Hindlimb muscle (tissue), 1 donor: Measurements from ENCODE around the gene CALCB. TPM values are rescaled to one million over a fixed set of nuclear protein-coding genes. Genes with fewer than 3 reads are reported as not detected.
"Not testable (repeated sequence)": the region's sequence is repeated elsewhere in the genome, so short reads cannot be mapped to it uniquely, and the experiment has no call there.

Source experiments
- DNase-seq: peaks from one replicate; pipeline ENCODE4 v3.0.0-alpha.2; 2013
- polyA plus RNA-seq: library from polyadenylated mRNA; unstranded; fragments of 120-200 nt; gene quantifications from one replicate; pipeline ENCODE4 v1.2.1, GENCODE V29; 2013; ENCODE audit not compliant: insufficient read length

CALCB gene, protein sequence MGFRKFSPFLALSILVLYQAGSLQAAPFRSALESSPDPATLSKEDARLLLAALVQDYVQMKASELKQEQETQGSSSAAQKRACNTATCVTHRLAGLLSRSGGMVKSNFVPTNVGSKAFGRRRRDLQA
- not detected for polyA plus RNA-seq

DNA sequence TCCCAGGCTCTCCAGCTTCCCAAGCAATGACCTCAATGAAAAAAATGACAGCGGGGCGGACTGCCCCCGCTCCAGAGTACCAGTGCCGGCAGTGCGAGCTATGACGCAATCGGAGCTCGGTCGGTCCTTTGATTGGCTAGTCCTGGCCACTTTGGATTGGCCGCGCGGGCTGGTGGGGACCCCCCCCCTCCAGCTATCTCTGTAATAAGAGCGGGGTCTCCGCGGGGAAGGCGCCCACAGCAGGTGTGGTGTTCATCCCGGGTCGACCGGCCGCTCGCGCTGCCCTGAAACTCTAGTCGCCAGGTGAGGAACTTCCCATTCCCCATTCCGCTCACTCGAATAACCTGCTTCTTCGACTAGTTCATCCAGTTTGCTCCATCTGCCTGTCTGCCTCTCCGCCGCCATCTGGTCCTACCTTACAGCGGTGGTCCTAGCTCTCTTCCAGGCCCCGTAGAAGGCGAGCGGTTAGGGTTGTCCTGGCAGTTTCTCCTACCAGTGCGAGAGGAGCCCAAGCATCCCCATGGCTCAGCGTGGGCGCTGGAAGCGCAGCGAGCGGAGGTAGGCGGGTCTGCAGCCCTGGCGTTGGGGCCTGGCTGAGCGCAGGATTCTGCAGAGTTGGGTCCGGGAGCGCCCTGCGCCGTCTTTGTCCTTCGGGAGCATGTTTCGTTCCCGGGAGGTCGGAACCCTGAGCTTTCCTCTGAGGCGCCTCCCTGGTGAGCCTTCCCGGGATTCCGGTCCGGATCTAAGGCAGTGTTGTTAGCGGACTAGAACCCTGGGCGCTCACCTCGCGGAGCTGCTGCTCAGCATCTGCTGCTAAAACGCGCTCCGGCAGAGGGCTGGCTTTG lies at the start of gene CALCB:
CALCB (plus strand) TSS at position 233 of the 845 bp plus-strand sequence. CDS start 1,126 bp downstream, outside the sequence.
- no peak for DNase-seq

DNA sequence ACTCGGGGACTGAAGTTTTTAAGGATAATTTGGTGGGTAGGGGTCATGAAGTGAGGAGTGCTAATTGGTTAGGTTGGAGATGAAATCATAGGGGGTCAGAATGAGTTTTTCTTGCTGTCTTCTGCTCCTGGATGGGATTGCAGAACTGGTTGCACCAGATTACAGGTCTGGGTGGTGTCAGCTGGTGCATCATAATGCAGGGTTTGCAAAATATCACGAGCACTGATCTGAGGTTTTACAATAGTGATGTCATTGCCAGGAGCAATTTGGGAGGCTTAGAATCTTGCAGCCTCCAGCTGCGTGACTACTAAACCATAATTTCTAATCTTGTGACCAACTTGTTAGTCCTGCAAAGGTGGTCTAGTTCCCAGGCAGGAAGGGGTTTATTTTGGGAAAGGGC lies 46.4 kb upstream of the CALCB start:
- DNase-seq, result no peak

DNA sequence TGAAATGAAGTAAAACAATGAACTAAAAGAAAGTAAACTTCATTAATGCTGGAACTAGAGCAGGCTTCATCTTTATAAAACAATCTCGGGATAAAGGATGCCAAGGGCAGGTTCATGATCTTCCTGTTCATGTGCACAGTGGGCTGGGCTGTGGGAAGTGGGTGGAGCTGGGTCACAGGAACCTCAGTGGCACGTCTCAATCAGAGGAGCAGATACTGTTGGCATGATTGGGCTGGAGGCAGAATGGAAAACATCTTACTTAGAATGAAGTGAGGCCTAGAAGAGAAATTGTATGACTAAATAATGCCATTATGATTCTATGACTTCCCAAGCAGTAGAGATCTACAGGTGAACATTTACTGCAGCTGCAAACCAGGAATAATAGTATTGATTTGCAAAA lies 45.4 kb upstream of the CALCB start:
- DNase-seq, result no peak

DNA sequence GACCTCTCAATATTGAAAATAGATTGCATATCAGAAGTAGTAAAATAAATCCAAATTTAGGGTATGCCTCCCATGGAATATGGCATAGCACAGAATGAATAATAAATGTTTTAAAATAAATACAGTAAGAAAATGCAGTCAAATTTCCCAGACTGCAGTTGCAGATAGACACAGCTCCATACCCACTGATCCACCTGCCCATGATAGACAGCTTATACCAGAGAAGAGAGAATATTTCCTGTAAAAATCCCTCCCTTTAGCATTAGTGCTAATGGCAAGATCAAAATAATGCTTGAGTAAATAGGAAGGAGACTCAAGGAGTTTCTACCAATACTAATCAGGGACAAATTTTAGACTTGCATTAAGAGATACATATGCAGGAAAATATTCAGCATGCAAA lies 45.0 kb upstream of the CALCB start:
- DNase-seq, result no peak

DNA sequence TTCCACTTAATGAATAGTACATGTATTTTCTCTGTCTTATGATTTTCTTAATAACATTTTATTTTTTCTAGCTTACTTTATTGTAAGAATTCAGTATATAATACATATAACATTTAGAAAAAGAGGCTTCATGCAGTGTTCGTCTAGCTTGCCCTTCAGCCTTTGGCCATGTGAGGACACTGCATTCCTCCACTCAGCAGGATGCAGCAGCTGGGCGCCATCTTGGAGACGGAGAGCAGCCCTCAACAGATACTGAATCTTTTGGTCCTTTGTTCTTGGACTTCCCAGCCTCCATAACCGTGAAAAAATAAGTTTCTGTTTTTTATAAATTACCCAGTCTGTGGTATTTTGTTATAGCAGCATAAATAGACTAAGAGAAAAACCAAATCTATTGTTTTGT lies 41.4 kb upstream of the CALCB start:
- DNase-seq, result not testable (repeated sequence)

DNA sequence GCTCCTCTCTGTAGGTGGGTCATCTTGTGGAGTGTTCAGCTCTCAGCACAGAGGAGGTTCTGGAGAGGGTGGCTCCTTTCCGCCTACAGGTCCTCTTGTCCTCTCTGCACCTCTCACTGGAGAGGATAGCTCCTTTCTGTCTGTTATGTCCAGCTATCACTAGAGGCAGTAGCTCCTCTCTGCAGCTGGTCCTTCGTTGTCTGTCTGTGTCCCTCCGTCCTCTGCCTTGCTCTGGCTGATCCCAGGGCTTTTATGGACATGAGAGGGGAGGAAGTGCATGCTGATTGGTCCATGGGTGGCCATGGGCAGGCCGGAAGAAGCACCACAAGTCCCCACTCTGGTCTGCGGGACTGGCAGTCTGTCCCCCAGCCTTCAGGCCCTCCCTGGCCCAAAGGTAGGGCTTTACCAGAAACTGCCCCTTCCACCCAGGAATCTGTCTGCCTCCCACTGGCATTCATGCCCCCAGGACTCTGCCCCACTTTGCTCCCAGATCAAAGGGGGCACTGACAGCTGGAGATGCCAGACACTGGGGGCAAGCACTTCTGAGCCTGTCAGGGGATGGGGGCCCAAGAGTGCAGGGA lies 38.6 kb upstream of the CALCB start:
- DNase-seq, result no peak

DNA sequence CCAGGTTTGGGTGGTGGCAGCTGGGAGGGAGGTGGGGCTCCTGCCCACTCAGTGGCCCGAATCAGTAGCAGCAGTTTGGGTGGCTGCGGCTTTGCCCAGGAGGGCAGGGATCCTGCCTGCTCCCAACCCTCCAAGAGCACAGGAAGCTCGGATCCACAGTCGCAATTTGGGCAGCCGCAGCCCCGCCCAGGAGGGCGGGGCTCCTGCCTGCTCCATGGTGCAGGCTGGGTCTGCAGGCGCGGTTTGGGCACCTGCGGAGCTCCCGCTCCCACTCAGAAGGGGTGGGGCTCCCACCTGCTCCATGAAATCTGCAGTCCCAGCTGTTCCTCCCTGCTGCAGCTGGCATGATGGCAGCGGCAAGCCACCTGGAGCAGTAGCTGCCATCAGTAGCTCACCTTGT lies 38.1 kb upstream of the CALCB start:
- no peak for DNase-seq

DNA sequence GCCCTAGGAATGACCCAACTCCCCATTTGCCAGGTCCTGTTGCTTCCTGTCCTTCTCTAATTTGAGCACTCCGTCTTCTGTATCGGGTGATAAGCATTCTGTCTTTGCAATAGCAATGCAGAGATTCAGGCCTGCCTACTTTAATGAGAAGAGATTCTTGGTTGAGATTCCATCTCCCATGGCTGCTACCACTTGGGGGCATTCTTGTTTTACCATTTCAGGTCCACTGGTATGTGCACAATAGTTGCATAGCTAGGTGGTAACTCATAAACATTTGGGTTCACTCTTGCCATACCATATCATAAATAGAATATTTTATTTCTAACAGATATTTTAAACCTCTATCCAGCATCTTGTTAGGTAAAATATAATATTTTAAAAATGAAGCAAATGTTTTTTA lies 34.4 kb upstream of the CALCB start:
- DNase-seq, result no peak

DNA sequence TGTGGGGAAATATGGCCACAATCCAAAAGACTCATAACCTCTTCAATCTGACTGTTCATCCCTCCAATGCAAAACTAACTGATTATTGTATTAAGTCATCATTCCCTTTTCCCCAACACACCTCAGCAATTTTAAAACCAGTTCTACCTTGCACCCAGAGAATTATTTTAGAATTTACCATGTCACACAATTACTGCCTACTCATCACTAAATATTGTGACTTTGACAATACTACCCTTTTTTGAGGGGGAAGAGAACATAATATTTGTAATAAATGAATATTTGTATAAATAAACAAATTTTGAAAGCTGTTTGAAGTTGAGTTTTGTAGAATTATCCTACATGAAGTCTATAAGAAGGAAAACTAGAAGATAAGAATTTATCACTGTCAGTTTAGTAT lies 28.2 kb upstream of the CALCB start:
- DNase-seq, result no peak

DNA sequence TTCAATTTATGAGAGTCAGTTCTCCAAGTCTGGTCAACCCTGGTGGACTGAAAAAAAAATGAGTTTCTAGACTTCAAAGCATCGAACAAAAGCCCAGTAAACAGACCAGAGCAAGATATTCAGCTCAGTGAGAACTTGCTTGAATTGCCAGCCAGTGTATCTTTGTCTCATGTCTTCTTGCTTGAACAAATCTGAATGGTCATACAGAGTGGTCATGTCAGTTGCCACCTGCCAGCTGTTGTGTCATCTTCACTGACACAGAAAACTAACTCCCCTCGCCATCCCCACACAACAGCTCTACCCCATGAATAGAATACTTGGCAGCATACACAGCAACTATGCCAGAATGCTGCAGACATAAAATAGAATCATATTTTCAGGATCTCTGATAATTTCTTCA lies 27.5 kb upstream of the CALCB start:
- DNase-seq, result no peak

DNA sequence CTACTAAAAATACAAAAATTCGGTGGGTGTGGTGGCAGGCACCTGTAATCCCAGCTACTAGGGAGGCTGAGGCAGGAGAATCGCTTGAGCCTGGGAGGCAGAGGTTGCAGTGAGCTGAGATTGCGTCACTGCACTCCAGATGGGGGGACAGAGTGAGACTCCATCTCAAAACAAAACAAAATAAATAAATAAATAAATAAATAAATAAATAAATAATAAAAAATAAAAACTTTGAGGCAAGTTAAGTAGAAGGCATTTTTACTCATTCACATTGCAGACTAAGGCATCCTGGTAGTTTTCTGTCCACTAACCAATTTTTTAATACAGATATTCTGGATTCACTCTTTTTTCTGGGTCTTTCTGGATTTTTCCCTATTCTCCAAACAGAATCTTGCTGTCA lies 26.7 kb upstream of the CALCB start:
- DNase-seq, result not testable (repeated sequence)

DNA sequence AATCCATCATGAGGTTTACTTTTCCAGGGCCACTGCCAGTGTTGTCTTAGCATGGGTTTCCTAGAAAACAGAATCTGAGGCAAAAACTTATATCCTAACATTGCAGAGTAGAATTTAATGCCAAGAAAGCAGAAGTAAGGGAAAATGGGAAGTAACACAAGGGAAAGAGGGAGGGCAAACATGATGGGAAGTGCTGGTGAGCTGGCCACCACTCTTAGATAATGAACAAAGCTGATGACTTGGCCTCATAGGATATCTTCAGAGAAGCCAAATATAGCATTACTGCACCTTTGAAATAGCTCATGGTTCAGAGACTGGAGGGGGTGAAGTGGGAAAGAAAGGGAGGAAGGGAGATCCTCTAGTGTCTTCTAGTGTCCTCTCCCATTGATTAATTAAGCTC lies 24.8 kb upstream of the CALCB start:
- DNase-seq, result no peak

DNA sequence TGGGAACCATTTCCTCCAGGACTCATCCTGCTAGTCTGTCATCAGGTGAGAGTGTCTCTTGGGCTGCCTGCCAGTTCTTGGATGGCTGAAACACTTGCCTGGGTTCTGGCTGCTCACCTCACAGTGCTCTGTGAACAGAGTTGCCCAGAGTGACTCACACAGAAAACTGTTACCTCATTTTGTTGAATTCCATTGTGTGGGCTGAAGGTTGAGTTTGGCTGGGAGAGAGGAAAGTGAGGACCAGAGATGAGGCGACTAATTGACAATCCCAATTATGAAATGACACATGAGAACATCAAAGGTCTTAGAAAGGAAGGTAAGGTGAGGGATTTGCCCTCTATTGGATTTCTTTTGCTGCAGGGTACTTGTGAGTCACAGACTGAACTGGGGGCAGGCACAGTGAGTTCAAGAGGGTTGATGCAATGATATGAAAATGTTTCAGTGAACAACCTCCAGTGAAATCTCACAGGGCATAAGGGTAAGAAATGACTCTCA lies 20.2 kb upstream of the CALCB start:
- no peak for DNase-seq

DNA sequence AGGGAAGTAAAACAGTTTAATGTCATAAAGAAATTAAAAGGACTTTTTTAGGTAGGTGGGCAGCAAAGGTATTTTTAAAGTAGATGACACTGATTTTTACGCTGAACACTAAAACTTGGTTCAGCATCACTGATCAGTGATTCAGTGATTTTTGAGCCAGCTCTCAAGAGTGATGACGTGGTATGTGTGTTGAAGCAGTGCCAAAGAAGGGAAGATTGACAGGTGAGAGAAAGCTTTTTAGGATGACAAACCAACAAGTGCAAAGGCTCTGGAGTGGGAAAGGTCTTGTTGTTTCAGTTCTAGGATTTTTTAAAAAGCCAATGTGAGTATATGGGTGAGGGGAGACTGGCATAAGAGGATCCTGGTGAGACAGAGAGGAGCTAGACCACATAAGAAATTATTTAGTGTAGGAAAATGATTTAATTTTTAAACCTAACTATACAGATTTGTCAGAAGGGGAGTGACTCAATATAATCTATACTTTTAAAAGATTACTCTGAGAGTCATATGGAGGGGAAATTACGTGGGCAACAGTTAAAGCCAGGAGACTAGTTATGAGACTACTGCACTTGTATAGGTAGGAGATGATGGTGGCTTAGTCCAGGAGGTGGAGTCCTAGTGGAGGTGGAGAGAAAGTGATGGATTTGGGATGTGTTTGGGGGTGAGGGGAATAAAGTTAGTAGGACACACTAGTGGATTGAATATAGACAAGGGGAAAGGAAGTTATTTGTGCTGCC lies 17.6 kb upstream of the CALCB start:
- no peak for DNase-seq

DNA sequence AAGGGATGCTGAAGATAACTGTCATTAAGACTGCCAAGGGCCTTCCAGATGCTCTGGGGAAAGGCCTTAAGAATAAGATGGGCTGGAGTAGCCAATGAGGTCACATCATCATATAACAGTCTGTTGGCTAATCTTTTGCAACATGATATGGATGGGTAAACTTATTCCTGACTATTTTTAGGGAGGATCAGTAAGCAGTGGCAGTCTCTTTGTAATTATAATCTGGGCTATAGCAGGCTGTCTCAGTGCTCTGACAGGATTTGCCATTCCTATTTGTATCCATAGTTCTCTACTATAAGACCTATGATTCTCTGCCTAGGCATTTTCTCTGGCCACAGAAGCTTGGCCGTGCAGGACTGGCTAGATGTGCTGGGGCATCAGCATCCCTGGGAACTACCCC lies 16.1 kb upstream of the CALCB start:
- no peak for DNase-seq

DNA sequence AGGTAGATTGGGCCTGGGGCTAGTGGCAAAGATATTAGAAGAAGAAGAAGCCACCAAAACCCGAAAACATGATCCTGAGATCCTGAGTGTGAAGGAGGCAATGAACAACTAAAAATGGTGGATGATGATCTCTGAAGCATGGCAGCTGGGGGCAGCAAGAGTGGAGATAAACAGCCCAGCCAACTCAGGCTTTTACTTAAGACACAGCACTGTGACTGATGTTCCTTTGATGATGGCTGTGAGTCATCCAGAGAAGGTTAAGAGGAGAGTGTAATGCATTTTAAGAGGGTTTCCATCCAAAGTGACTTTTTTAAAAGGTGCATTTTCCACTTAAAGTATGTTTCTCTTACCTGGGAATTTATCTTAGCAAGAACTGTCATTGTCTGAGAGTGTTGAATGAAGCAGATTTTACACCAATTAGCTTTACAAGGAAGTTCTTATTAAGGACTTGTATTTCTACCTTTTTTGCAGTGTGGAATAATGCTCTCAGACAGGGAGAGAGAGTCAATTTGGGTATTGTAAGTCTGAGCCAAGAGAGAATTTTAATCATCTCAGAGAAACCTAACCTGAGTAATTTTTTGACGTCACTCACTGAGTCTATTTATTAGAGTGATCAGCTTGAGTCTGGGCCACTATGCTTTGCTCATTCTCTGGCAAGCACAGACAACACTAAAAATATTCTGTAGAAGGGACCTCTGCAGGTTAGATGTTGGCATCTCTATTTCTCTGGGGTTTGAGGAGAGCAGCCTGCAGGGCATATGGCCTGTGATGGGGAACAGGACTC lies 14.1 kb upstream of the CALCB start:
- DNase-seq, result no peak

DNA sequence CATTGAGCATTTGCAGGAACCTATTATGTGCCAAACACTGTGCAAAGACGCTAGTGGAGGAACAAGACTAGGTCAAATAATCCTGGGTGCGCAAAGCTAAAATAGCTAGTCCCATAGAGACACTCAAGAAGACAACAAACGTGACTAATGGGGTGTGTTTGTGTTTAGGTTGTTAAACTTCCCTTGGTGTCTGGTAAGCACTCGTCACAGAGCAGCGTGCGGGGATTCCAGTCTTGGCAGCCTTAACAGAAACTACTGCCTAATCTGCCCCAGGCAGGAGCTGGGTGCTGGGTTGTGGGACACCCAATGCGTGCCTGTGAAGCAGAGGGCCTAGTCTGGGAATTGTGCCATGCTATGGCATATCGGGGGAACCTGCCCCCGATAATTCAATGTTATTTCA lies 10.8 kb upstream of the CALCB start:
- no peak for DNase-seq

DNA sequence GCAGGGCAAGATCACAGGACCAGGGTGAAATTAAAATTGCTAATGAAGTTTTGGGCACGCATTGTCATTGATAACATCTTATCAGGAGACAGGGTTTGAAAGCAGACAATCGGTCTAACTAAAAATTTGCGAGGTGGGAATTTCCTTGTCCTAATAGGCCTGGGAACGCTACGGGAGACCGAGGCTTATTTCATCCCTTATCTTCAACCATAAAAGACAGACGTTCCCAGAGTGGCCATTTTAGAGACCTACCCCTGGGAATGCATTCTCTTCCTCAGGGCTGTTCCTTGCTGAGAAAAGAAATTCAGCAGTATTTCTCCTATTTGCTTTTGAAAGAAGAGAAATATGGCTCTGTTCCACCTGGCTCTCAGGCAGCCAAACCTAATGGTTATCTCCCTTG lies 3.6 kb upstream of the CALCB start:
- not testable (repeated sequence) for DNase-seq

DNA sequence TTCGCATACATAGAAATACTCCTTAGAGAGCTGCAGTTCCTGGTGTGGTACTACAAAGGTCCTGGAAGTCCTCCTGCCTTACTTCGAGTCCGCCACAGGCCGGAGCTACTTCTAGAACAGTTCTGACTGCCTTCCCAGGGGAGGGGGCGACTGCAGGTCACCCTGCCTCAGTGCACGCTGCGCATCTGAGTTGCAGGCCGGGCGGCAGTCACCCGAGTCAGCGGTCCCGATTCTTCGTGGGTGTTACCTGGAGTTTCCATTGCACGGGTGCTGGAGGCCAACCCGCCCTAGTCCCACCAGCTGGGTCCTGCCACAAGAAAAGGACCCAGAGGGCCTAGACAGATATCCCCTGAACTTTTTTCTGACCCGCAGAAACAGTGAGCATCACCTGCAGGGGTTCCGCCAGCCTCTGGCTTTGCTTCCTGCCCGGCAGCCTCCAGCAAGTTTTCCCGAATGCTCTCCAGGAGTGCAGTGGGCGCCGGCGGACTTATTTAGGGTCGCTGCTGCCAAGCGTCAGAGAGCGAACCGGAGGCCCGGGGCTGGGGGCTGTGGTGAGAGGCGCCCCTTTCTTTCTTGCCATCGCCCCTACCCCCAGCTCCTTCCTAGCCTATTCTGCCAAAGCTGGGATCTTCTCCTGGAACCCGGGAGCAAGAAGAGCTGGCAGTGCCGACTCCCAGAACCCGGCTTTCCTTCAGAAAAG lies 1.7 kb upstream of the CALCB start:
- no peak for DNase-seq

DNA sequence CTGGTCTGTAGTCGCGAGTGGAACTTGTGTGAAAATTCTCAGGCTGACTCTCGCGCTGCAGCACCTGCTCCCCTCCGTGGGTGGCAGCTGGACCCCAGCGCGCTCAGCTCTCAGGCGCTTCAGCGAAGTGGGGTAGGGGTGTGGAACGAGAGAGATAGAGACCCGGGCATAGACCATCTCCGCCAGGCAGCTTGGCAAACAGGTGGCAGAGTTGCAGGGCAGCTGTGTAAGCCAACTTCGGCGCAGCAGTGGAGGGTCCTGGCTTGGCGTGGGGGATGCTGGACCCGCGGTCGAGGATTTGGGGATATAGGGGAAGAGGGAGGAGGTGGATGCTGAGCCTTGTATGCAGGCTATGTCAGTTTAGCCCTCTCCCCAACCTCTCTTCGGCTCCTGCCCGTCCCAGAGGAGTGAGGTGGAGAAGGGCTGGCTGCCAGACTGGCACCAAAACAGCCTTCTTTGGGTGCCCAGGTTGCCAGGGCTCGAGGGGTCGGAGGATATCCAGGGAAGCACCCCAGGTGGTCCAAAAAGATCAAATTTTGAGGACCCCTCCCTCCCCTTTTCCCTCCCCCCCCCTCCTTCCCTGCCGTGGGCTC lies 746 bp upstream of the CALCB start:
- no peak for DNase-seq
